Endothelial cell (in vitro differentiated cells): ENCODE data around the gene P3H2. TPM values are rescaled to one million over a fixed set of nuclear protein-coding genes. Genes with fewer than 3 reads are reported as not detected.
A peak's percentile ranks its signal among the peaks of the same experiment; 100 is the strongest.

Experiments
- DNase-seq: peaks from one replicate; pipeline ENCODE4 v3.0.0; 2021; ENCODE audit warnings: low spot score
- H3K27ac Mint-ChIP-seq: one replicate; pipeline ENCODE4 v1.8.0; 2021; ENCODE audit warnings: mixed read lengths, inconsistent platforms; ENCODE audit not compliant: unreplicated experiment
- H3K27me3 Mint-ChIP-seq: one replicate; pipeline ENCODE4 v1.8.0; 2021; ENCODE audit warnings: mild to moderate bottlenecking, moderate library complexity, mixed read lengths, inconsistent platforms; ENCODE audit not compliant: unreplicated experiment
- H3K36me3 Mint-ChIP-seq: one replicate; pipeline ENCODE4 v1.8.0; 2021; ENCODE audit warnings: mild to moderate bottlenecking, low read depth, mixed read lengths, inconsistent platforms; ENCODE audit not compliant: unreplicated experiment
- H3K4me1 Mint-ChIP-seq: one replicate; pipeline ENCODE4 v1.8.0; 2021; ENCODE audit warnings: mild to moderate bottlenecking, mixed read lengths, inconsistent platforms; ENCODE audit not compliant: unreplicated experiment
- H3K4me3 Mint-ChIP-seq: one replicate; pipeline ENCODE4 v1.8.0; 2021; ENCODE audit warnings: mild to moderate bottlenecking, mixed read lengths, inconsistent platforms; ENCODE audit not compliant: unreplicated experiment
- H3K9me3 Mint-ChIP-seq: one replicate; pipeline ENCODE4 v1.8.0; 2021; ENCODE audit warnings: mixed read lengths, inconsistent platforms; ENCODE audit not compliant: unreplicated experiment
- CTCF ChIP-seq: fragments of 200-600 bp; sonication (generic); IDR thresholded peaks from one replicate; pipeline ENCODE4 v1.5.0; 2021; ENCODE audit warnings: antibody characterized with exemption; ENCODE audit not compliant: unreplicated experiment
- total RNA-seq: library from RNA; stranded (reverse); fragmentation: NEBNext Ultra II Directional; extraction: Animal tissue kit (Norgen Biotek cat#: 25700); gene quantifications from one replicate; pipeline ENCODE4 v1.2.1, GENCODE V29; 2021; ENCODE audit not compliant: unreplicated experiment

The P3H2 gene
- total RNA-seq, 1 donor from 2014 or later, result 1.5 TPM

DNA sequence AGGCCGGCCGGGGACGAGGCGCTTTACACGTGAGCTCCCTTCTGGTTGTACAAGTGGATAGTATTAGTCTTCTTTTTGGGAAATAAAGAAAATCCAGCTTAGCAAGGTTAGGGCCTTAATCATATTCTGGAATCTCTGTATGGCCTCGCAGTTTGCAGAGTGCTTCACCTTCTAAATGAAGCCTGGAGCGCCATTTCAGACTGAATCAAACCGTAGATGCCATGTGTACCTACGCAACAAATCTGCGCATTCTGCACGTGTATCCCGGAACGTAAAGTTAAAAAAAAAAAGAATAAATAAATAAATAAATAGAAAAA, 322 bp upstream of the P3H2 start:
- TF ChIP-seq CTCF, result no peak
- H3K4me3 Mint-ChIP-seq, result peak overlapping the region; percentile 53
- H3K9me3 Mint-ChIP-seq, result no peaks in the 10 kb centered on the region
- no peak for DNase-seq
- H3K27me3 Mint-ChIP-seq, result peaks cover 5% of the 10 kb centered on the region
- H3K27ac Mint-ChIP-seq, result no peak overlapping the region
- peaks cover 6% of the 10 kb centered on the region for H3K4me1 Mint-ChIP-seq
- H3K36me3 Mint-ChIP-seq, result peaks cover 6% of the 10 kb centered on the region

DNA sequence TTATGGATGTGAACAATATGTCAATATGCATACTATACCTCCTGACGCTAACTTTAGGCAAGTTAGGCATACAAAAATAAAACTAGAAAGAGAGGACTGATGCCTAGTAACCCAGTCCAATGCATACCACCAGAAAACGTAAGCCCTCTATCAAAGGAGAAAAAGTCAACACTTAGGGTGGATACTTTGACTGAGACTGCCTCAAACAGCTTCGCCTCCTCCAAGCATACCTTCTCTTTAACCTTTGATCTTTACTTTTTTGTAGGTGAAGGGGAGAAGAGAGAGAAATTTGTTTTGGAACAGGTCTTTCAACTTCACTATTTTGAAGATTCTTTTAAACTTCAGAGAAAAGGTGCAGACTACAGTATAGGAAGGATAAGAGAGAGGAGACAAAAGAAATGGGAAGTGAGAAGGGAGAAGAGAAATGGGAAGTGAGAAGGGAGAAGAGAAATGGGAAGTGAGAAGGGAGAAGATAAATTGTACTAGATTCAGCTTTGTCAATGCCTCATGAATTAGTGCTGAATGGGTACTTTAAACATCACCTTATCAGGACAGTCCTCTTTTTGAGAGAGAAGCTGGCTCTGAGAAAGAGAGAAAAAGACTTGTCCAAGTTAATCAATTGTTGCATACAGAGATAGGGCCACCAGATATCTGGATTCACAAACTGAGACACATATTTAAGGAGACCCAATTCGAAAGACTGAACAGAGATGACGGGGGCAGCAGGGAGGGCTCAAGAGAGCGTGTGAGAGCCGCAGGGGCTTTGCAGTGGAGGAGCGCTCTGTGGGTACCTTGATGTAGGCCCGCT, 1.0 kb downstream of the P3H2 start:
- Mint-ChIP-seq H3K36me3 (peaks cover 6% of the 10 kb centered on the region), H3K27ac (no peak overlapping the region), H3K4me3 (peak overlapping the region; percentile 87), H3K9me3 (no peaks in the 10 kb centered on the region), H3K4me1 (peaks cover 6% of the 10 kb centered on the region), H3K27me3 (peaks cover 4% of the 10 kb centered on the region)
- no peak for DNase-seq
- no peak for TF ChIP-seq CTCF

DNA sequence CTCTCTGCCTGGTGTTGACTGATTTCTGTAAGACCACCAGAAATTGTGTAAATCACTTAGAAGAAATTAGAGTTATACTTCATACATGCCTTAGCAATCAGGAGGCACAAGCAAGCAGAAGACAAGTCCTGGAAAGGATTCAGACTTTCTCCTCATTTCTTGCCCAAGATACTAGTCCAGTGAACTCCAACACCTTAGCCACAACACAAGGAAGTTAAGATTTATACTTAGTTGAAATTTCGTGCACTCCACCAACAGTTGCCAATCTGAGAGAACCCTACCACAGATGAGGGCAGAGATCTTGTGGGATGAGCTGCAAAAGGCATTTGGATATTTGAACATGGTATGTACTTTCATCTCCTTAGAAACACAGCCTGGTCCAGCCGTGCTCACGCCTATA, 2.3 kb downstream of the P3H2 start:
- DNase-seq, result no peak
- Mint-ChIP-seq H3K4me3 (no peak overlapping the region), H3K9me3 (no peaks in the 10 kb centered on the region), H3K36me3 (peaks cover 6% of the 10 kb centered on the region), H3K4me1 (peaks cover 6% of the 10 kb centered on the region), H3K27ac (no peak overlapping the region), H3K27me3 (peaks cover 4% of the 10 kb centered on the region)
- no peak for TF ChIP-seq CTCF

GRCh38 chr3:190117981-190118380, 2.7 kb downstream of the P3H2 start:
- Mint-ChIP-seq H3K27me3 (peaks cover 4% of the 10 kb centered on the region), H3K27ac (no peak overlapping the region), H3K4me3 (no peak overlapping the region), H3K4me1 (peaks cover 6% of the 10 kb centered on the region), H3K9me3 (no peaks in the 10 kb centered on the region), H3K36me3 (peaks cover 6% of the 10 kb centered on the region)
- no peak for DNase-seq
- no peak for TF ChIP-seq CTCF

DNA sequence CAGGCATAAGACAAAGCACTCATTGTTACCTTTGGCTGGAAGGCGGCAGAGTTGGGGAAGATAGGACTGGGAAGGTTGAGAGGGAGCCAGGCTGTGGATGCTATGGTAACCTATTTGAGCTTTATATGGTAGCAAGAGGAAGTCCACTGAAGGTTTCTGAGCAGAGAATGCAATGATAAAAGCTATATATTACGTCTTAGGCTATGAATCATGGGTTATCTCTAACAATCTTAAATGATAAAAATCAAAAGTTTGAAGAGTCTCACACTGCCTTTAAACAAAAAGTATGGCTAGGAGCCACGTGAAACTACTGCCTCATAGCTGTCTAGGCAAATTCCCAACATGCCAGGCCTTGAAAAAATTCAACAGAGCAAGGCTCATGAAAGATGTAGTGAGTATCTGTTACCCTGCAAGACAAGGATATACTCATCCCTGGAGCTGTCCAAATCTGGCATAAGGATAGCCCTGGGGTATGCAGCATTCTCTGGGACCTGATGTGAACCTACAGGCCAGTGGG, 4.1 kb downstream of the P3H2 start:
- no peak for DNase-seq
- Mint-ChIP-seq H3K4me3 (no peak overlapping the region), H3K9me3 (no peaks in the 10 kb centered on the region), H3K27me3 (peaks cover 4% of the 10 kb centered on the region), H3K36me3 (peaks cover 6% of the 10 kb centered on the region), H3K27ac (no peak overlapping the region), H3K4me1 (peaks cover 6% of the 10 kb centered on the region)
- no peak for TF ChIP-seq CTCF
